ENCODE data around the gene NELFA.
"Not testable (repeated sequence)": the region's sequence is repeated elsewhere in the genome, so short reads cannot be mapped to it uniquely, and the experiment has no call there.

NELFA gene

DNA sequence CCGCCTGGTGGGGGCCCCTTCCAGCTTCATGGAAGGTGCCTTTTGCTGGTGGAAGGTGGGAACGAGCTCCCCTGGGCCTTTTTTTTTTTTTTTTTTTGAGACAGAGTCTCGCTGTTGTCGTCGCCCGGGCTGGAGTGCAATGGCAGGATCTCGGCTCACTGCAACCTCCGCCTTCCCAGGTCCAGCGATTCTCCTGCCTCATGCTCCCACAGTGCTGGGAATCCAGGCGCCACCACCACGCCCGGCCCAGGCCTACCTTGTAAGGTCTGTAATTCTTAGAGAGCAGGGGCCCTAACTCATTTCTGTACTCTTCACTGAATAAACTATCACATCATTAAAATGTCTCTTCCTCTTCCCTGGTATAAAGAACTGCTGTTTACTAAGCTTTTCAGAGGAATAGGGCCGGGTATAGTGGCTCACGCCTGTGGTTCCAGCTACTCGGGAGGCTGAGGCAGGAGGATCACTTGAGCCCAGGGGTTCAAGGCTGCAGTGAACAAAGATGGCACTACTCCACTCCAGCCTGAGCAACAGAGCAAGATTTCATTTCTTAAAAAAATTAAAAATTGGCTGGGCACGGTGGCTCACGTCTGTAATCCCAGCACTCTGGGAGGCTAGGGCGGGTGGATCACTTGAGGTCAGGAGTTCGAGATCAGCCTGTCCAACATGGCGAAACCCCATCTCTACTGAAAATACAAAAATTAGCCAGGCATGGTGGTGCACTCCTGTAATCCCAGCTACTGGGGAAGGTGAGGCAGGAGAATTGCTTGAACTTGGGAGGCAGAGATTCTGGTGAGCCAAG, 14.9 kb downstream of the NELFA start:
- DNase-seq: not testable (repeated sequence)

DNA sequence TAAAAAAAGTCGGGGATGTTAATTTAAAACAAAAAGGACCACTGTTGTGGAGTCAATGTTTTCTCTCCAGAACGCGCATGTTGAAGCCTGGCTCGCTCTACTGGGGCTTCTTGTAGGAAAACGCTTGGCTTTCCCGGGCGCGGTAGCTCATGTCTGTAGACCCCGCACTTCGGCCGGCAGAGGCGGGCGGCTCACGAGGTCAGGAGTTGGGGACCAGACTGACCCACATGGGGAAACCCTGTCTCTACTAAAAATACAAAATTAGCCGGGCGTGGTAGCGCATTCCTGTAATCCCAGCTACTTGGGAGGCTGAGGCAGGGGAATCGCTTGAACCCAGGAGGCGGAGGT, 15.6 kb downstream of the NELFA start:
- DNase-seq: no peak

DNA sequence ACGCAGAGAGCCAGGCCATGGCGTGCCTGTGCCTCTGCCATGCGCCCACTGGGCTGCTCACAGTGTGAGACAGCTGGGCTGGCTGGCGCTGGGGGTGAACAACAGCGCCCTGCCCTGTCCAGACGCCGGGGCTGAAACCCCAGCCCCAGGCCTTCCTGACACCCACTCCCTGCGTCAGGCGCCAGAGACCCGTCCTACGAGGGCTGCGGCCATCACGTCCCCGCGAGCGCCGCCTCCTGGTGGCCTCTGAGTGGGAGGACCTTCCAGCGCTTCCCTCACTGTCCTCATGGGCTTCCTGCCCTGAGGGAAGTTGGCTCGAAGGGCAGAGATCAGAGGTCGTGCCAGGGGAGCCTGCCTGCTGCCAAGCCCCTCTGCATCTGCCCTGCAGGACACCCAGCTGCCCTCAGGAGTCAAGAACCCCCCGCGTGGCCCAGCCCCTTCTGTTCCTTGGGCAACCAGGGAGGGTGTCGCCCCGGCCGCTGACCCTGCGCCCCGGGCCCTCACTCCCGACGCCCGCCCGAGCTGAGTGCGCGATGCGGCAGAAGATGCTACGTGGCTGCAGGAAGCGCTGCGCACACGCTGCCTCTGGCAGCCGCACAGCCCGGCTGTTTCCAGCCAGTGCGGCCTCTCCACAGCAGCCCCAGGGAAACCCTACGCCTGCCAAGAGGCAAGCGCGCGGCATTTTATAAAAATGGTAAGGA, 16.2 kb downstream of the NELFA start:
- DNase-seq: no peak

DNA sequence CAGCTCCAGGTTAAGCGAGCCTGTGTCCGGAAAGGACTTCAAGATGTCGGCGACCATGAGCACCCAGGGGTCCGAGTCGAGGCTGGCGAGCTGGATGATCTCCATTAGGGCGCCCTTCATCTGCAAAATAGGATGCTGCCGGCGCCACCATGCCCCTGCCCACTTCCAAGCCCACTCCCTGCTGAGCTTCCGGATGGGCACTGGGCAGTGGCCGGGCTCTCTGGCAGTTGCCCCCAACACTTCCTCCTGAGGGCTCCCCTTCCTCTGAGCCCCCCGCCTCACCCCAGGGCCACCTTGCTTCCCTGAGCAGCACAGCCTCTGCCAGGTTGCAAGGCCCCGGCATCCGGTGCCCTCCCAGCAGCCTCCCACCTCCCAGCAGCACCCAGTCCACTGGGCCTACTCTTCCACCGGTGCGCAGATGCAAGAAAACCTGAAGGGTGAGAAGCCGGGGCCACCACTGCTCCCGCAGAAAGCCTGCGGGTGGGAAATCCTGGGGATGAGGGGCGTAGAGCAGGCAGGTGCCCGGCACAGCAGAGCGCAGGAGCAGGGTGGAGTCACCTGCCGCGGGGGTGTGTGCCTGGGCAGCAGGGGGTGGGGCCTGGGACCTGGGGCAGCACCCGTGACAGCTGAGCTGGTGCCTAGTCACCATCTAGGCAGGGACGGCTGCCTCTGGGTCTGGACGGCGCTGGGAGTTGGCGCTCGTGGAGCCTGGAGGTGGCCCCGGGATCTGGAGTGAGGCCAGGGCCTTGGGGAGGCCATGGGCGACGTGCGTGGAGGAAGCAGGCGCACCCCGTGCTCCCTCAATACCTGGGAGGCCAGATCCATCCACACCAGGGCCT, 17.0 kb downstream of the NELFA start:
- DNase-seq: no peak

DNA sequence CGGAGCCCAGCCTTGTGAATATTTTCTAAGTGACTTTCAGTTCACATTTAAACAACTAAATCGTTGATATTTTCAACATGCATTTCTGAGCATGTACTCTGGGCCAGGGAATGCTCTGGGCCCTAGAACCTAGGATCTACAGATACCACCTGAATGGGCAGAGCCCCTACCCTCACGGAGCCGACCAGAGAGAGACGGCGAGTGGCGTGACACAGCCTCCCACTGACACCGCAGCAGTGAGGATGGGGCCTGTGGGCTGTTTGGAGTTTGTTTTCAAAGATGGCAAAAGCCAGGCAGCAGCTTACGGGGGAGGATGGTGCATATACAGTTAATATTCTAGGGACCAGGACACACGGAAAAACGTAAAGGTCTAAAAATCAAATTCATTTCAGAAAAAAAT, 17.7 kb downstream of the NELFA start:
- no peak for DNase-seq

DNA sequence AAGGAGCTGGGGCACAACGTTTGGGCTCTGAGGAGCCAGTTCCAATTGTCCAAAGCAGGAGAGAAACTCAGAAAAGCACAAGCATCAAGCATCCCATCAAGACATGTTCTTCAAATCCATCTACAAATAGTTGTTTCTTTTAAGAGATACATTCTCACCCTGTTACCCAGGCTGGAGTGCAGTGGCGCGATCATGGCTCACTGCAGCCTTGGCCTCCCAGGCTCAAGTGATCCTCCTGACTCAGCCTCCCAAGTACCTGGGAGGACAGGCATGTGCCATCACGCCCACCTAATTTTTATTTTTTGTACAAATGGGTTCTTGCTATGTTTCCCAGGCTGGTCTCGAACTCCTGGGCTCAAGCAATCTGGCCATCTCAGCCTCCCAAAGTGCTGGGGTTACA, 18.1 kb downstream of the NELFA start:
- DNase-seq: no peak

DNA sequence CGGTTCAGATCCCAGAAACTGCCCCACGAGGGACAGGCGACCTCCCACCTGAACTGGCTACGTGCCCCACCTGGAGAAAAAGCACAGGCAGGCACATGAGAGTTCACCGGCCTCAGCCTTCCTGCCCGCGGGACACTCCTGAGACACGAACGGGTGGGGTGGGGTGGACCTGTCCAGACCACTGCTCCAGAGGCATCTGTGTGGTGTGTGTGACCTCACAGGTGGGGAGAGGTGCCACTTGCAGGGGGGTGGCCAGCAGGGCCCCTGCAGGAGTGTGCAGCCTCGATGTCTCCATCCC, 18.5 kb downstream of the NELFA start:
- DNase-seq: no peak

DNA sequence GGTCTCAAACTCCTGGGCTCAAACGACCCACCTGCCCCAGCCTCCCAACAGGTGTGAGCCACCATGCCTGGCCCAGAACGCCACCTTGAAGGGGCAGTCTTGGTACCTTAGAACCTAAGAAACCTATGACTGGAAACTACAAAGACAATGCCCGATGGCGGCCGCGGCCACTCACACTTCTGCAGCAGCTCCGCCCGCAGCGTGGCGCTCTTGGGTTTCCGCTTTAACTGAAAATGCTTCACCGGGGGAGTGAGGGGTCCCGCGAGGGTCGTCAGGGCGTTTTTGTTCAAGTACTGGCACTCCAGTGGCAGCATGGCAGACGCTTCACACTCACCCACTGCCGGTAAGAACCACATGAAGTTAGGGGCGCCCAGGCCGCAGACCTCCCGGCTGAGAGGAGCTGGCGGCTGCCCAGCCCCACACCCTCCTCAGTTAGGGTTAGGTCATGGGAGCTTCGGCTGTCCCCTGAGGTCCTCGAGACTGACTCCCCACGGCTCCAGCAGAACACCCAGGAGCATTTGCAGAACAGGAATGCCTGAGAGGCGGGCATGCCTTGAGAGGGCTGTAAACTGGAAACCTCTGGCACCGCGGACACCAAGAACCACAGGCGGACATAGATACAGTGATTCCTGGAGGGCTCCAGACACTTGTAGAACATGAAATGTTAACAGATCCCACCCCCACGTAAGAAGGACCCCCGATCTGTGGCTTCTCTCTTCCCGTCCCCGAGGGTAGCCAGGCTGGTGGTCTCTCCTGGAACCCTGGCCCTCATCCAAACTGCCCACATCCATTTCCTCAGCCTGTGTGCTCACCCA, 19.0 kb downstream of the NELFA start:
- no peak for DNase-seq

DNA sequence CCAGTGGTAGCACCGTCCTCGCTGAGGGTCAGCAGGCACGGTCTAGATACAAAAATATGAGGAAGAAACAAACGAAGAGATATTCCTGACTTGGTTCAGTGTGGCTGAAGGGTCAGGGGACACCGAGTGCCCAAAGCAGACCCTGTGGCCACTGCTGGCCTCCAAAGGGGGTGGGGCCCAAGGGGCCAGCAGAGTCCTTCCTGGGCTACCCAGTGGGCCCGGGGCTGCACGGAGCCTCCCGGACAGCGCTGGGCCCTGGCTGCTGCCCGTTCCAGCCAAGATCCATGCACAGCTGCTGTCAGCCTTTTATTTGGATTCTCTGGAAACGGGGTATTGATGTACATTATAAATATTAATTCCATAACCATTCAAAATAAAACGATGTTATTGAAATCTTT, 20.4 kb downstream of the NELFA start:
- DNase-seq: no peak

DNA sequence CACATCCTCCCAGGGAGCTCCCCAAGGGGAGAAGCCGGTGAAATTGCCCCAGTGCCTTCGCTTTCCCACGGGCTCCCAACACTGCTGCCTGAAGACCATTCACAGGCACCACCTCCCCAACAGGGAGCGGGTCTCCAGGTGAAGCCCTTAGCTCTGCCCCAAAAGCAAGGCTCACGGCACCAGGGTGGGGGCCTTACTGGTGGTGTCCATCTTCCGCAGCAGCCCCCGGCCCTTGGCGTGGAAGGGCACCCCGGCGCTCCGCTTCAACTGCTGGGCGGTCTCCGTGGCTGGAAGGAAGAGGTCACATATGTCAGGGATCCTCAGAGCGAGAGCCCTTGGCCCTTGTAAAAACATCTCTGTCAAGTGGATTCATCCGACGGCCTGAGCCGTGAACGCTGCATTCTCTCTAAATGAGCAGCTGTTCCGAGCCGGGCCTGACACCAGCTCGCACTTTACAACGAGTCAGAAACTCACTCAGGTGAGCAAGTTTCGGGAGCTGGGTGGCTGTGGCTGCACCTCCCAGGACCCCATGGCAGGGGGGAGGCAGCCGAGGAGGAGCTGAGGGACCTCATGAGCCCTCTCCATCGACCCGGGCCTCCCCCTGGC, 20.9 kb downstream of the NELFA start:
- no peak for DNase-seq

DNA sequence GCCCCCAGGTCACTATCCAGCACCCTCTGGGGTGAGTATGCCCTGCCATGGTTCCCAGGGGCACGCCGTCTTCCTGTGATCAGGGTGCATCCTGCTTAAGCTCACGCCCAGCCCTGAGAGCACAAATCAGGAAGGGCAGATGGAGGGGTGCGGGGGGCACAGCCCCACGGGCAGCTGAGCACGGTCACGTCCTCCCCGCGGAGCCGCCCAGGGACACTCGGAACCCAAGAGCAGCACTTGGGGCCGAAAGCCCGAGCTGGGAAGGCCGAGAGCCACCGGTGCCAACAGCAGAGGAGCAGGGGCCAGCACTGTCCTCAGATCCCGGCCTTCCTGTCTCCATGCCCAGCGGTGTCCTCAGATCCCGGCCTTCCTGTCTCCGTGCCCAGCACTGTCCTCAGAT, 21.5 kb downstream of the NELFA start:
- no peak for DNase-seq

DNA sequence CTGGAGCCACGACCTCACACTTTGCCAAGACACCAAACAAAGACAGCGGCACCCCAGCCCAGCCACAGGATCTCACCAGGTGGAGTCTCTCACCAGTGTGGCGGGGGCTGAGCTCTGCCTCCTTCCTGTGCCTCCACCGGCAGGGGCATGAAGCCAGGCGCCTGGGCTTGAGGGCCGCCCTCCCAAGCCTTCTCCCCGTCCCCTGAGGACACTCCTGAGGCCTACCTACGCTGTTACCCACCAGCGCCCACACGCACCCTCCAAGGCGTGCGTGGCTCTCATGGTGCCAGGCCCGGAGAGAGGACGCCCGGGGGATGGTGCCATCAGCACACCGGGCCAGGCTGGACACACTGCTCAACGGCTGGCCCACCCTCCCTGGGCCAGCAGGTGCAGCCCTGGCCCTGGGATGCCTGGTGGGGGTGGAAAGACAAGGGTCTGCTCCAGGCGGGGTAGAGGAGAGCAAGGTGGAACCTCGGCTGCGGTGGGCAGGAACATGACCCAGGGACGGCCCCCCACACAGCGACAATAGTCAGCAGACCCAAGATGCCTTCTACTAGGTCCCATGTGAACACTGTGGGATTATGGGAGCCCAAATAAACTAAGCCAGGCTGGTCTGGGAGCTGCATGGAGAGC, 22.1 kb downstream of the NELFA start:
- no peak for DNase-seq

DNA sequence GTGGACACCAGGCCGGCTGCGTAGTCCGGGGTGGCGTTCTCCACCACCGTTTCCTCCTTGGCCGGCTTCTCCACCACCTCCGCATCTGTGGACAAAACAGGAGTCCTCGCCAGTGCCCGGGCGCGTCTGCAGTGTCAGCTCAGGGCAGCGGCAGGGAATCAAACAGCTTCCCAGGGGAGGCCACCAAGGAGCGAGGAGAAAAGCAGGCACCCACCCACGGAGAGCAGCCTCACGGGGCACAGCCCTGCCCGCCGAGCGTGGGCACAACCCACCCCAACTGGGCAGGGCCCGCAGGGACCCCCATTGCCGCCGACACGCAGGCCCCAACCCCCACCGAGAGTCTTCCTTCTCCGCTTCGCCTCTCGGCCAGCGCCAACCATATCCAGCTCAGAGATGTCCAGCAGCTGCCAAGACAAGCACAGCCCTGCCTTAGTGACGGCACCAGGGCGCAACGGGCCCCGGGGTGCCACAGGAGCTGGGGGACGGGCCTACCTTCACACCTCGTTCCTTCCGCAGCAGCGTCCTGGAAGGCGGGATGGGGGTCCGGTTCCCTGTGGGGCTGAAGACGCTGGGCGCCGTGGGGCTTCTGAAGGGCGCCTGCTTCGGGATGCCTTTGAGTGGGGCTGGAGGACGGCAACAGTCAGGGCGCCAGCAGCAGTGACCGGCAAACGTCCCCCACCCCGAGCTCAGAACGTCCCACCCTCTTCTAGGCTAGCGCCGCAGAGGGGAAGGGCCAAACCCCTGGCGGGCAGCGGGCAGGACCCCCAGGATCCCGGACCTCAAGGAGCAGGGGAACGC, 22.8 kb downstream of the NELFA start:
- DNase-seq: no peak

DNA sequence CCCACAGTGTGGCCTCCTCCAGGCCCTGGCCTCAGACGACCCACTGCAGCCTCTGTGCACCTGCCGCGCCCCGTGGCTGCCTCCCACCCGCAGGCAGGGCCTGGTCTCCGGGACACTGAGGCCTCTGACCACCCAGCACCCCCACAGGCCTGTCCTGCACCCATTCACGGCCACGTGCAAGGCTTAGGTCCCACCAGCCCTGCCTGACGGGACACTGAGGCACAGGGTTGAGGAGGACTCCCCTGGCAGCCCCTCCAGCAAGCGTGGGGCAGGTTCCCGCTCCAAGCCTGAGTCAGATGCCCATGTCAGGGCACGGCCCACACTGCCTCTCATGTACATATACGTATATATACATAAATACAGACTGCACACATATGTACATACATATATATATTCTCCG, 23.5 kb downstream of the NELFA start:
- DNase-seq: no peak

DNA sequence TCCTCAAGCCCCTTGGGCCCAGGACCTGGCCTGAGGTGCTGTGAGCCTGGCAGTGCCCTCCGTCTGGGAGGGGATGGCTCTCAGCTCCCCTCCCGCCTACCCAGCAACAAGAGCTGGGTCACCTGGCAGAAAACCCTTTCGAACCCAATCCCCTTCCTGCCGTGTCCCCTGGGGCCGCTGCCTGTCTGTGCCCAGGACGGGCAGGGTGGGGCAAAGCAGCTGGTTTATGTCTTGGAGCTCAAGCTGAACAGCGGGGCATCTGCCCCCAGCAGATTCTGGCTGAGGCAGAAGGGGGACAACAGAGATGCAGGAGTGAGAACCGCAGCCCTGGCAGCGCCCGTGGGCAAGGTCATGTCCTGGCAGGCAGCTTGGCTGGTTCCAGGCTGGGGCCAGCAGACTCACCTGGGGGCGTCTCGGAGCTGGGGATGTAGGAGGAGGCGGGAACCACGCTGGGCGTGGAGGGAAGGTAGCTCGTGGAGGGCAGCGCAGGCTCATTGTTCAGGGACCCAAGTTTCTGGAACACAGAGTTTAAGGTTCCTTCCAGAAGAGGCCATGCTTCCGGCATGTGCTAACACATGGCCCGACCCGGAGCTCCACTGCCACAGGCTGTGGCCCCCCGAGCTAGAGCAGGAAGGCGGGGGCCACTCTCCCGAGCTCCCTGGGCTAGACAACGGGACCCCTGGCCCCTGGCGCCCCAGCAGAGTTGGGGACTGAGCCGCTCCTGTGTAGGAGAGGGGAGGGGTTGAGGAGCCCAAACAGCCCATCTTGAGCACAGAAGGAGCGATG, 24.2 kb downstream of the NELFA start:
- DNase-seq: no peak

DNA sequence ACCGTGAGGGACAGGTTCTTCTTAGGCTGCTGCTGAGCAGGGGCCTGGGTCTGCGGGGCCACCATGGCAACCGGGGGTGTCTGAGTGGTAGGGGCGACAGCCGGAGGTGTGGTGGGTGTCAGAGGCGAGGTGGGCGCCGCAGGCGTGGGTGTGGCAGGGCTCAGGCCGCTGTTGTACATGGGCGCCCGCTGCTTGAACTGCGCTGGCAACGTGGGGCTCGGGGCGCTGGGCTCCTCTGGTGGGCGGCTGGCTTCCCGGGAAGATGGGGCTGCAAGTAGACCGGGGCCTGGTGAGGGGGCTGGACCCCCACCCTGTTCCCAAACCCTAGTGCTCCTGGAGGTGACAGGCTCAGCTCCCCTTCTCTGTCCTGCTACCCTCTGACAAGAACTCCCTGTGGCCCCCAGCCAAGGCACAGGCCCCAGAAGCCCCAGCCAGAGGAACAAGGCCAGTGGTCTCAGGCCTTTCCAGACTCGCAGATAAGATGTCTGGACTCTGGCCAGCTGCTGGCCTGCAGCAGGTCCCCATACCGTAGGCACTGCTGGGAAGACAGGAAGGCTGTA, 24.8 kb downstream of the NELFA start:
- DNase-seq: no peak

DNA sequence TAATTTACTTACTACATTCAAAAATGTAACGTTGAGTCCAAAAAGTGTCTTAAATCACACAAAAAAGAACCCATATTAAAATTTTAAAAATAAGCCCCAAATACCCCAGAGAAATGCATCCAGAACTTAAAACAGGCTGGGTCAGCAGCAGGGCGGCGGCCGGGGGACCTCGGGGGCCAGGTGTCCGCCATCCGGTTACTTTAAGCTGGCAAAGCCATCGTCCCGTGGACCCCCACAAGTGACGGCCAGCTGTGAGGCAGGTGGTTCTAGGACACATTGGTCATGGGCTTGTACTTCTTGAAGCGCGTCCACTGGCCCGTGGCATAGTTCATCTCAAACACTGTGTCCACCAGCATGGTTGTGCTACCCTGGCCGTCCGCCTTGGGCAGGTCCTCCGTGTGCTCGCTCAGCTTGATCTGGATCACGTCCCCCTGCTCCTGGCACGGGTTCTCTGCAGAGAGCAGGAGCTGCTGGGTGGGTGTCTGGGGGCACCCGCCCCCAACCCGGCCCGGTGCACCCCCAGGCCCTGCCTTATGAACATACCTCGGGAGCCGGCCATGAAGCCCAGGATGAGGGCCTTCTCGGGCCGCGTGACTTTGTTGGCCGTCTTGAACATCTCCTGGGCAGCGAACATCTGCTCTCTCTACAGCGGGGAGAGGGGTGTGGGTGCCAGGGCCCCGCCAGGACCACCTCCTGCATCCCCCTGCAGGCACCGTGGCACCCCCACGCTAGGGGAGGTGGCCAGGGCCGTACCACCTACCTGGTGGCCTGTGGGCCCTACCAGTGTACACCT, 25.5 kb downstream of the NELFA start:
- DNase-seq: no peak

DNA sequence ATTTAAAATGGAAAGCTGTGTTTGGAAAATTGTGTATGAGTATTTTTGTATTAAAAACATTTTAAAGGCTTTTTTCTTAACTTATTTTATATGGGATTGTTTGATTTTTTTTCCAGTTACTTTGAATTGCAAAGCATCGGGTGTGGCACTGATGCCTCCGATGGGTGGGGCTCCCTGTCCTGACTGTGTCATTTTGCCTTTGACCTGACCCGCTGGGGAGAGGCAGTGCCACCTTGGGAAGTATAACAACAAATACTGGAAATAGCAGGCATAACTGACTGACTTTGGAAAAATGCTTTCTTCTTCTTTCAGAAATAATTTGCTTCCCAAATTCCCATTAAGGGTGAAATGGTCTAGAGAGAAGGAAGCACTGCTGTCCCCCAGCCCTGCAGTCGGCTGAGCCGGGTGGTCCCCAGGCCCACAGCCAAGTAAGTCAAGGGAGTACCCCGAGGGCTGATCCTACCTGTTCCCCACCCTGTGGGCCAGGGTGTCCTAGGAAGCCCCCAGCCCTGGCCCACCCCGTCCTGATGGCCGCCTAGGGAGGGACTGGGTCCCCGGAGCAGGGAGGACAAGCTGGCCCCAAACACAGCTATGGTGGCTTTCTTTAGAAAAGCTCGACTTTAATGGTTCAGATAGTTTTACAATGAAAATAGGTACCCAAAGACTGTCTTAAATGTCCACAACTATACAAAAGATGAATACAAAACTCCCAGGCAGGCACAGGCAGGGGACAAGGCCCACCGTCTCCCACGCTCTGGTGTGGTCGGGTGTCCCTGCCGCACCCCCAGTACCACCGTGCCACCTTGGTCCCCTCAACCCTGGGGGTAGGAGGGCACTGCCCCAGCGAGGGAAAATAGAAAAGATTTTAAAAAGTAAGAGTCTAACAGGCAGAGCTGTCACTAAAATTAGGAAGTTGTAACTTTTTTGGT, 26.4 kb downstream of the NELFA start:
- no peak for DNase-seq

All from SIG-M5 (cell line).